Measurements from ENCODE around the gene RPN1.
A peak's percentile ranks its signal among the peaks of the same experiment; 100 is the strongest.

RPN1 gene

GRCh38 chr3:128648940-128649663 is 1.5 kb downstream of the RPN1 start:
- DNase-seq, result no peak

- DNase-seq, result no peak
These were observed 2.2 kb downstream of the RPN1 start for GRCh38 chr3:128648402-128648801.

- DNase-seq, result no peak
These were observed 3.3 kb downstream of the RPN1 start for GRCh38 chr3:128647307-128647706.

GRCh38 chr3:128634075-128634611 is 16.5 kb downstream of the RPN1 start:
- DNase-seq, result no peak

GRCh38 chr3:128632301-128632700 is 18.3 kb downstream of the RPN1 start:
- DNase-seq, result no peak

GRCh38 chr3:128629936-128630335 is 20.7 kb downstream of the RPN1 start:
- no peak for DNase-seq

GRCh38 chr3:128625409-128625945 is 25.1 kb downstream of the RPN1 start:
- DNase-seq, result no peak

- no peak for DNase-seq
These were observed 26.0 kb downstream of the RPN1 start for GRCh38 chr3:128624526-128625138.

- DNase-seq, result no peak
These were observed 26.8 kb downstream of the RPN1 start for GRCh38 chr3:128623762-128624176.

- DNase-seq, result no peak
These were observed 28.7 kb downstream of the RPN1 start for GRCh38 chr3:128621931-128622330.

- DNase-seq, result no peak
These were observed 29.4 kb downstream of the RPN1 start for GRCh38 chr3:128621234-128621633.

GRCh38 chr3:128620268-128620691 is 30.3 kb downstream of the RPN1 start:
- no peak for DNase-seq

GRCh38 chr3:128619146-128619890 is 31.3 kb downstream of the RPN1 start:
- DNase-seq, result no peak

GRCh38 chr3:128618398-128618726 is 32.3 kb downstream of the RPN1 start:
- no peak for DNase-seq

GRCh38 chr3:128617557-128618397 is 32.8 kb downstream of the RPN1 start:
- DNase-seq, result peak; percentile 96

GRCh38 chr3:128617270-128617556 is 33.4 kb downstream of the RPN1 start:
- DNase-seq, result no peak

GRCh38 chr3:128616516-128617269 is 33.9 kb downstream of the RPN1 start:
- no peak for DNase-seq

GRCh38 chr3:128614076-128614475 is 36.5 kb downstream of the RPN1 start:
- DNase-seq, result no peak

GRCh38 chr3:128613083-128613829 is 37.4 kb downstream of the RPN1 start:
- DNase-seq, result no peak

GRCh38 chr3:128610451-128611070 is 40.1 kb downstream of the RPN1 start:
- DNase-seq, result no peak

- DNase-seq, result no peak
These were observed 41.3 kb downstream of the RPN1 start for GRCh38 chr3:128609294-128609693.

All from NCI-H2171 treated with DMSO at 0.1 percent for 48 hours (cell line).